Measurements from ENCODE around the gene KNDC1. TPM values are rescaled to one million over a fixed set of nuclear protein-coding genes. Genes with fewer than 3 reads are reported as not detected.
A peak's percentile ranks its signal among the peaks of the same experiment; 100 is the strongest.

Gene KNDC1
- total RNA-seq, 1 donor from 2014 or later = 7.1 TPM

DNA sequence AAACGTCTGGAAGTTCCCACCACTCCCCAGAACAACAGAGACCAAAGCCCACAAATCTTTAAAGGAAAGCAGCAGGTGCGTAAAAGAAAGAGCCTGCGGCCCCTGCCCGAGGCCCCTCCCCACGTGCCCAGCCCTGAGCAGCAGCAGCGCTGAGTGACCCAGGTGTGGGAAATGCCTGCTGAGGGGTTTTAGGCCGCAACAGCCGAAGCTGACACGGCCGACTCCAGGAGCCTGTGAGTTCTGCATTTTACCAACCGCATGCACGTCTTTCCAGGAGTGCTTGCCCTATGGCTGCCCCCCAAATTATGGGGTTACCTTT lies 1.6 kb upstream of the KNDC1 start:
- ATAC-seq (no peak), DNase-seq (ENCODE audit: low spot score) (no peak)
- intact Hi-C loops (cut with DNase I) = no loop called here

GRCh38 chr10:133158756-133159610 lies 1.0 kb upstream of the KNDC1 start:
- intact Hi-C loops (cut with DNase I) = no loop called here
- ATAC-seq (peak; percentile 41), DNase-seq (ENCODE audit: low spot score) (peak; percentile 74)

DNA sequence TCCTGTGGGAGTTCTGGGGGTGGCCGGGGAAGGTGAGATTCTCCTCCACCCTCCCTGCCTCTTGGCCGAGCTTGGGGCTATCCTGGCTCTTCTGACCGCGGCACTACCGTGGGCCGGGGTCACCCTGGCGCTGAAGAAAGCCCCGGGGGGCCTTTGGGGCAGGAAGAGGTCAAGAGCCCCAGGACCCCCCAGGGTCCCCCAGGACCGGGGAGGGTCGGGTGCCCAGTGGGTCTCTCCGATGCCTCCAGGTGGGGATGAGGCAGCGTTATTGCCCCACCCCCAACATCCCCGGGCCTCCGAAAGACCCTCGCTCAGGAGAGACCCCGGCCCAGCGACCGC lies 439 bp upstream of the KNDC1 start:
- intact Hi-C loops (cut with DNase I) = no loop called here

DNA sequence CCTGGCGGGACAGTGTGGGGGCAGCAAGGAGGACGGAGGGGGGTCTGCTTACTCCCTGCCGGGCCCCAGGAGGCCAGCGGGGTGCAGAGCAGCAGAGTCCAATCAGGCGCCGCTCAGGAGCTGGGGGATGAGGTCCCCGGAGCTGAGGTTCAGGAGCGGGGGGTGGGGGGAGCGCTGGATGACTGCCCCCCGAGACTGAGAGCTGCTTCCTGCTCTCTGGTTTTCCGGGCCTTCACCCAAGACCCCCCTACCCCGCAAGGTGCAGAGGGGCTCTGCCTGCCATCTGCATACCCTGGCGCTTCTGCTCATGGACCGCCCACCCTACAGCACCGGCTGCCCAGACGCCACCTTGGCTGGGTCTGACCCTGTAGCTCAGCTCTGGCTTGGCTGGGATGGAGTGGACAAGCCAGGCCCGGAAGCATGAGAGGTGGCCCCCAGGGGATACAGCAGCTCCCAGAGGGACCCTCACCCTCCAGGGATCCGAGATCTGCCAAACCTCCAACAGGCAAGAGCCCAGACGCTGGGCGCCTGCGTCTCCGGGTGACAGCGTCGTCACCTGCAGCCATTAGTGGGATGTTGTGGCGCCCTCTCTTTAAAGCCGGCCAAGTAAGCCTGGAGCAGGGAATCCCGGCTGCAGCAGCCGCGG lies 930 bp downstream of the KNDC1 start:
- DNase-seq (ENCODE audit: low spot score) (peak; percentile 55), ATAC-seq (no peak)
- intact Hi-C loops (cut with DNase I) = loop anchor here (1.0 kb wide), 1 partner anchor 33 kb away; no protein-coding TSS in a partner anchor

More for the DNA sequence above, 439 bp upstream of the KNDC1 start:
- ATAC-seq (no peak), DNase-seq (ENCODE audit: low spot score) (peak; percentile 51)

DNA sequence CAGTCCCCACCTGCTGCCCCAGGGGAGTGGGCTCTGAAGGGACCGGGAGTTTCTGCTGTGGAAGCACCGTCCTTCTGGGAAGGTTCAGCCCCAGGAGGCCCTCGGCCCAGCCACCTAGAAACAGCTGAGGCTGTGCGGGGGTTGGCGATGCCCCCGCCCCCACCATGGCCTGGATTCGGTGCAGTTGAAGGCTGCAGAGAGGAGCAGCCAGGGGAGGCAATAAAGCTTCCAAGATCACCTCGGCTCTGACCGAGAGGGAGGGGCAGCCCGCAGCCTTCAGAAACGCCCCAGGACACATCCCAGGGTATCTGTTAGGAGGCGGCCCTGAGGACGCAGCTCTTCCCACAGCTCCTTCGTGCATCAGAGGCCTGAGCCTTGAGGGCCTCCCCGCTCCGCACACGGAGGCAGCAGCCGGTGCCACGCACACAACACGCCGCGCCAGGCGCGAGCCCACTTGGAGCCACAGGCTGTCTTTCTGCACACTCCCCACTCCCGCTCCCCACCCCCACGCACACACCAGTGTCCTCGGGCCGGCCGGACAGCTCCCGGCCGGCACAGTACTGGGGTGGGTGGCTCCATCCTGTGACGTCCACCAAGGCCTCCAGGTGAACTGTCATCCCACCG lies 1.6 kb downstream of the KNDC1 start:
- peak; percentile 54 for DNase-seq (ENCODE audit: low spot score)
- no peak for ATAC-seq
- intact Hi-C loops (cut with DNase I) = no loop called here

DNA sequence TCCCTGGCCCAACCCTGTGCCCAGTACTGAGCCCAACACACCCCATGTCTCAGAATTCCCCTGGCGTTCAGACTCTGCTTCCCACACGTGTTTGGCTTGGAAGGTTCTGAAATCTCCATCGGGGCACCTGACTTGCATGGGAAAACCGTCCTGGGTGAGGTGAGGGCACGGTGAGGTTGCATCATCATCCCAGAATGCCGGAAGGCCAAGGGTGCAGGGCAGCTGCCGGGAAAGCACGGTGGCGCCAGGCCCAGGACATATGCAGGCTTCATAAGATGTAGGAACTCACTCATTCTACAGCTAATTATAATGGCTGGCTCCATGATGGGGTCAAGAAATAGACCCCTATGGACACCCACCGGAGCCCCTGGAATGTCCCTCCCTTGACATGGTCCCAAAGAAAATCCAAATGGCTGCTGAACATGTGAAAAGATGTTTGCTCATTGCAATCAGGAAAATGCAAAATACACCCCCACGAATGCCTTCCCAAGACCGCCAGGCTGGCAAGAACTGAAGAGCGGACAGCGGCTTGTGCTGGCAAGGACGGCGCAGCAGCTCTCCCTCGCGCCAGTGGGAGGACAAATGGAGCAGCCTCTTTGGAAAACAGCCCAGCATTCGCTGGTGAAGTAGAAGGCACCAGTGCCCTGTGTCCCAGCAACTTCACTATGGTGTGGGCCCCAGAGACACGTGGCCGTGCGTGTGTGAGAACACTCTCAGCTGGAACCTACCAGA lies 2.3 kb downstream of the KNDC1 start:
- intact Hi-C loops (cut with DNase I) = no loop called here
- ATAC-seq (no peak), DNase-seq (ENCODE audit: low spot score) (peak; percentile 58)

GRCh38 chr10:133162910-133163856 lies 3.2 kb downstream of the KNDC1 start:
- ATAC-seq = no peak
- intact Hi-C loops (cut with DNase I) = no loop called here
- DNase-seq (ENCODE audit: low spot score) = peak; percentile 45

DNA sequence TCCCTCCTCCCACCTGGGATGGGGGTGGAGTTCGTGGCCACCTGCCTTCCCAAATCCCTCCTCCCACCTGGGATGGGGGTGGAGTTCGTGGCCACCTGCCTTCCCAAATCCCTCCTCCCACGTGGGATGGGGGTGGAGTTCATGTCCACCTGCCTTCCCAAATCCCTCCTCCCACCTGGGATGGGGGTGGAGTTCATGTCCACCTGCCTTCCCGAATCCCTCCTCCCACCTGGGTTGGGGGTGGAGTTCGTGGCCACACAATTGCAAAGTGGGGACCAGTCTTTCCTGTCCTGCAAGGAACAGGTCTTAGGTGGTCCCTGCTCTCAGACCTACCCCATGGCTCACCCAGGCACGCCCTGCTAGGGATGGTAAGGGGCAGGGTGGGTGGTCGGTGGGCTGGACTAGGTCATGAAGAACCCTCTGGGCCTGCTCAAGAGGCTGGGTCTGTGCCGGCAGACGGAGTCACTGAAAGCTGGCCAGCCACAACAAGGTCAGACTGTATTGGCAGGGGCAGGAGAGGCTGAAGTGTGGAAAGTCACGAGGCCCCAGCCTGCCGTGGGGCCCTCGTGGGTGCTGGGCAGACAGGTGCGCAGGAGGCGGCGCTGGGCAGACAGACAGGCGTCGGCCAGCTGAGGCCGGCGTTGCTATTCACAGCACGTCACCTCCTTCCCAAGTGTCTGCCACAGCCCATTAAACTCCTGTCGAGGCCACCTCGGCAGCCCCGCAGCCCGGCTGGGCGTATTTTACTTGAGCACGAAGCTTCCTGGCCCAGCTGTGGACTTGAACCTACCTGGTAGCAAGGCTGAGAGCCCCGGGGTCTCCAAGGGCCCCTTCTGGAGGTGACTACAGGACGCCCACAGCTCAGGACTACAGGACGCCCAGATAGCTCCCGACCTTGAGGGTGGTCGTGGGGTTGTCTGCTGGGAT lies 4.1 kb downstream of the KNDC1 start:
- intact Hi-C loops (cut with DNase I) = no loop called here
- DNase-seq (ENCODE audit: low spot score) (peak; percentile 53), ATAC-seq (no peak)

GRCh38 chr10:133164816-133165555 lies 5.0 kb downstream of the KNDC1 start:
- ATAC-seq (no peak), DNase-seq (ENCODE audit: low spot score) (peak; percentile 46)
- intact Hi-C loops (cut with DNase I) = no loop called here

DNA sequence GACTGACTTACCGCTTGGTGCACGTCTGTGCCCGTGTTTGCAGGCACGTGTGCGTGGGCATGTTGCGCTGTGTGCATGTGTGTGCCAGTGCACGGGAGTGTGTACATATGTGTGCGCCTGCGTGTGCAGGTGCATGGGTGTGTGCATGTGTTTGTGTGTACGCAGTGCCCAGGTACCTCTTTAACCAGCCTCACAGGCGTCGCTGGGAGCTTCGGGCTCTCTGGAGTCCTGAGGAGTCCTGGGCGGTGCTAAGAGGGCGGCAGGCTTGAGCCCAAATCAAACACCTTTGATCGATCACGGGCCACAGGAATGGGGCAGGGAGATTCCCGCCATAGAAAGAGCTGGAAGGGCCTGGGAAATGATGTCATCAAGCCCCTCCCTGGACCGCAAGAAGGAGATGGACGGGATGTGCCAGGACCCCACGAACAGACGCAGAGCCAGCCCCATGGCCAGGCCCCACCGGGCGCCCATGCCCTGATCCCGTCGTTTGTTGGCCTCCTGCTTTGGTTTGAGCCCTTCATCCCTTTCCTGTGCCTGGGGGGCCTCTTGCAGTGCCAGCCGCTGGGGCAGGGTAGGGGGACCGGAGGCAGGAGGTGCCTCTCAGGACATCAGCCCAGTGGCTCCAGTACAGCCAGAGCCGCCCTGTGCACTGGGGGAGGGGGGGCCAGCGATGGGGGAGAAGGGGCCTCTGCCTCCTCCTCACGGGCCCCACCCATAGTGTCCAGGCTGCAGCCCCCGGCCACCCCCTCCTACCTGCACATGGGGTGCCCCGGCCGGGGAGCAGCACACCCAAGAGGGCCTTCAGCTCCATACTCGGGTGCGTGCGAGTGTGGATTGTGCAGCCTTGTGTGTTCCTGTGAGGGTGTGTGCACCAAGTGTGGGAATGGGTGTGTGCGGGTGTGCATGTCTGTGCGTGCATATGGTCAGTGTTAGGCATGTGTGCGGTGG lies 5.8 kb downstream of the KNDC1 start:
- DNase-seq (ENCODE audit: low spot score) (peak; percentile 49), ATAC-seq (no peak)
- intact Hi-C loops (cut with DNase I) = no loop called here

DNA sequence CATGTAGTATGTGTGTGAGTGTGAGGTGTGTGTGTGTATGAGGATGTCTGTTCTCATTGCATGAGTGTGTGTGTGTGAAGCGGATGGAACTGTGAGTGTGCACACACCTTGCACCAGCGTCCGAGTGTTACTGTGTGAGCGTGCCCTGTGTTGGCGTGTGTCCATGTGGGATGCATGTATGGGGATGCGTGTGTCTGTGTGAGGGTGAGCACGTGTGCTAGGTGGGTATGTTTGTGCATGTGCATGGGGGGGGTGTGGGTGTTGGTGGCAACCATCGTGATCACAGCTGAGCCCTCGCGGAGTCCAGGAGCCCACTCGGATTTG lies 6.4 kb downstream of the KNDC1 start:
- ATAC-seq = no peak
- intact Hi-C loops (cut with DNase I) = no loop called here
- no peak for DNase-seq (ENCODE audit: low spot score)

GRCh38 chr10:133166828-133167692 lies 7.0 kb downstream of the KNDC1 start:
- intact Hi-C loops (cut with DNase I) = no loop called here
- ATAC-seq (no peak), DNase-seq (ENCODE audit: low spot score) (peak; percentile 54)

- intact Hi-C loops (cut with DNase I) = no loop called here
- peak; percentile 49 for DNase-seq (ENCODE audit: low spot score)
- ATAC-seq = no peak
Measured at GRCh38 chr10:133167693-133168616, 7.9 kb downstream of the KNDC1 start.

- intact Hi-C loops (cut with DNase I) = no loop called here
Measured at GRCh38 chr10:133168617-133169031, 8.6 kb downstream of the KNDC1 start.

More at GRCh38 chr10:133168617-133169031, 8.6 kb downstream of the KNDC1 start:
- no peak for DNase-seq (ENCODE audit: low spot score)
- no peak for ATAC-seq
